HEK293T (cell line): ENCODE results near the gene KRTAP22-1.

Experiments
- CTCF ChIA-PET: fragments of 350-600 bp; formaldehyde crosslinking; extraction: SDS; loops from one replicate; lab custom pipeline; 2021; ENCODE audit warnings: antibody characterized with exemption, inconsistent platforms; lab: Yijun Ruan, JAX
- POLR2A ChIA-PET: fragments of 350-600 bp; formaldehyde crosslinking; extraction: SDS; loops from one replicate; lab custom pipeline; 2020; ENCODE audit warnings: antibody characterized with exemption, inconsistent platforms; lab: Yijun Ruan, JAX
- DNase-seq: peaks from one replicate; pipeline ENCODE4 v3.0.0; 2012; ENCODE audit warnings: mixed read lengths; ENCODE audit errors: extremely low spot score
- ARNT ChIP-seq: fragments of 450-650 bp; IDR thresholded peaks from 2 replicates; pipeline ENCODE4 v1.6.1; 2017; ENCODE audit warnings: mild to moderate bottlenecking
- BHLHE40 ChIP-seq: fragments of 450-650 bp; IDR thresholded peaks from 2 replicates; pipeline ENCODE4 v1.6.1; 2016; ENCODE audit warnings: mild to moderate bottlenecking, moderate library complexity, borderline replicate concordance
- CTBP1 ChIP-seq: fragments of 450-650 bp; IDR thresholded peaks from 2 replicates; pipeline ENCODE4 v1.6.1; 2016; ENCODE audit warnings: borderline replicate concordance
- ELF4 ChIP-seq: fragments of 450-650 bp; IDR thresholded peaks from 2 replicates; pipeline ENCODE4 v1.6.1; 2017; ENCODE audit warnings: antibody characterized with exemption
- FOXA1 ChIP-seq: fragments of 450-650 bp; IDR thresholded peaks from 2 replicates; pipeline ENCODE4 v1.6.1; 2016; ENCODE audit warnings: mild to moderate bottlenecking
- FOXK2 ChIP-seq: fragments of 450-650 bp; IDR thresholded peaks from 2 replicates; pipeline ENCODE4 v1.6.1; 2016; ENCODE audit warnings: mild to moderate bottlenecking
- FOXM1 ChIP-seq: fragments of 450-650 bp; IDR thresholded peaks from 2 replicates; pipeline ENCODE4 v1.6.1; 2017; ENCODE audit warnings: mild to moderate bottlenecking, borderline replicate concordance
- HDGF ChIP-seq: fragments of 450-650 bp; IDR thresholded peaks from 2 replicates; pipeline ENCODE4 v1.6.1; 2017; ENCODE audit warnings: antibody characterized with exemption, borderline replicate concordance
- L3MBTL2 ChIP-seq: fragments of 450-650 bp; conservative IDR thresholded peaks from 2 replicates; pipeline ENCODE4 v1.6.1; 2016; ENCODE audit warnings: mild to moderate bottlenecking
- LEF1 ChIP-seq: fragments of 450-650 bp; IDR thresholded peaks from 2 replicates; pipeline ENCODE4 v1.6.1; 2017; ENCODE audit warnings: mild to moderate bottlenecking, borderline replicate concordance
- NFRKB ChIP-seq: fragments of 450-650 bp; IDR thresholded peaks from 2 replicates; pipeline ENCODE4 v1.6.1; 2016; ENCODE audit warnings: mild to moderate bottlenecking, moderate library complexity
- PKNOX1 ChIP-seq: fragments of 450-650 bp; IDR thresholded peaks from 2 replicates; pipeline ENCODE4 v1.6.1; 2016
- SP1 ChIP-seq: fragments of 450-650 bp; IDR thresholded peaks from 2 replicates; pipeline ENCODE4 v1.6.1; 2017
- SUZ12 ChIP-seq: fragments of 450-650 bp; IDR thresholded peaks from 2 replicates; pipeline ENCODE4 v1.6.1; 2016; ENCODE audit warnings: mild to moderate bottlenecking
- TARDBP ChIP-seq: fragments of 450-650 bp; IDR thresholded peaks from 2 replicates; pipeline ENCODE4 v1.6.1; 2016
- ZNF384 ChIP-seq: fragments of 450-650 bp; IDR thresholded peaks from 2 replicates; pipeline ENCODE4 v1.6.1; 2016

Gene KRTAP22-1

DNA sequence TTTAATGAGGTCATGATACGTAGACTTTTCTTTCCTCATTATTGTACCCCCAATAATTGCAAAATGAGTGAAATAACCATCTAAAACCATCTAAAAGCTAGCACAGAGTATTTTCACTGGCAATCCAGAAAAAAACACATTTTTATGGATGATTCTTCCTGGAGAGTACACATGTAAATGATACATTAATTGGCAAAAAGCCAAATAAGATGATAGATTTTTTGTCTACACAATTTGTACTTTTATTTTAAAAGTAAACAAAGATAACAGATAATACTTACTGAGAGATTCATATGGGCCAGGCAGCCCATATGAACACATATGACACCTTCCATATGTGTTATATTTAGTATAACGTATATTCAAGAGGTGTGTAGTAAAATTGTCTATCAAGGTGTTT lies 37.3 kb upstream of the KRTAP22-1 start:
- ChIA-PET POLR2A (no interaction called here), CTCF (no interaction called here)
- no peak for DNase-seq
- no peak for TF ChIP-seq BHLHE40
- no peak for TF ChIP-seq ARNT
- TF ChIP-seq CTBP1 = no peak
- TF ChIP-seq SUZ12 = no peak
- no peak for TF ChIP-seq LEF1
- no peak for TF ChIP-seq NFRKB
- no peak for TF ChIP-seq ELF4
- TF ChIP-seq SP1 = no peak
- TF ChIP-seq FOXM1 = no peak
- TF ChIP-seq HDGF = no peak
- TF ChIP-seq FOXK2 = no peak
- TF ChIP-seq FOXA1 = no peak
- TF ChIP-seq PKNOX1 = no peak
- no peak for TF ChIP-seq ZNF384
- TF ChIP-seq L3MBTL2 = no peak
- no peak for TF ChIP-seq TARDBP

- TF ChIP-seq HDGF = no peak
- no peak for TF ChIP-seq FOXM1
- TF ChIP-seq SP1 = no peak
- ChIA-PET POLR2A (no interaction called here), CTCF (no interaction called here)
- DNase-seq = no peak
Measured at GRCh38 chr21:30567617-30568016, 33.3 kb upstream of the KRTAP22-1 start.

DNA sequence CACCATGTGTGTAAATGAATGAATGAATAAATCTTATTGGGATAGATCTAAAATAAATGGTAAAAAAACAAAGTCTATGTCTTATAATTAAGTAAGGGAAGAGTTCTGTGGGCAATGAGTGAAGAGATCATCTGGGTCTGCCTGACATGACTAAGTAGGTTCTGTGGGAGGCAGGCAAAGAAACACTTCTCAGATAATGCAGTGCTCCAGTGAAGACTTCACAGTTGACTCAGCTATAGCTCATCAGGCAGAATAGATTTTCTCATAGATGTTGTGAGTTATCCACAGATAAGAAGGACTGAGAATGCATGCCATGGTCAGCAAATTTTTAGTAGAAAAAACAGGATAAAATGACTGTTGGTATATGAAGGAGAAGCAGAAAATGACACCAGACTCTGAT lies 23.1 kb upstream of the KRTAP22-1 start:
- TF ChIP-seq NFRKB (no peak), PKNOX1 (no peak), ZNF384 (no peak), SP1 (no peak), CTBP1 (no peak), ELF4 (no peak), SUZ12 (no peak), LEF1 (no peak)
- POLR2A ChIA-PET = no interaction called here
- CTCF ChIA-PET = no interaction called here
- no peak for DNase-seq

GRCh38 chr21:30579346-30579745 lies 21.5 kb upstream of the KRTAP22-1 start:
- DNase-seq = no peak
- CTCF ChIA-PET = no interaction called here
- POLR2A ChIA-PET = no interaction called here
- no peak for TF ChIP-seq TARDBP
- no peak for TF ChIP-seq L3MBTL2
- no peak for TF ChIP-seq ELF4
- TF ChIP-seq FOXM1 = no peak
- no peak for TF ChIP-seq SUZ12
- TF ChIP-seq ZNF384 = no peak
- TF ChIP-seq ARNT = no peak
- TF ChIP-seq CTBP1 = no peak
- no peak for TF ChIP-seq HDGF
- no peak for TF ChIP-seq BHLHE40
- no peak for TF ChIP-seq FOXA1
- no peak for TF ChIP-seq PKNOX1
- no peak for TF ChIP-seq NFRKB
- no peak for TF ChIP-seq FOXK2
- TF ChIP-seq SP1 = no peak
- TF ChIP-seq LEF1 = no peak

GRCh38 chr21:30580132-30580531 lies 20.8 kb upstream of the KRTAP22-1 start:
- no peak for DNase-seq
- ChIA-PET CTCF (no interaction called here), POLR2A (no interaction called here)
- TF ChIP-seq L3MBTL2 (no peak), SP1 (no peak), HDGF (no peak), CTBP1 (no peak), FOXM1 (no peak), SUZ12 (no peak), FOXK2 (no peak), BHLHE40 (no peak), NFRKB (no peak), ARNT (no peak), ZNF384 (no peak), TARDBP (no peak), PKNOX1 (no peak), ELF4 (no peak), LEF1 (no peak), FOXA1 (no peak)

GRCh38 chr21:30582870-30583269 lies 18.0 kb upstream of the KRTAP22-1 start:
- no peak for DNase-seq
- TF ChIP-seq L3MBTL2 = no peak
- TF ChIP-seq TARDBP = no peak
- TF ChIP-seq LEF1 = no peak
- no peak for TF ChIP-seq CTBP1
- TF ChIP-seq ZNF384 = no peak
- no peak for TF ChIP-seq NFRKB
- TF ChIP-seq ELF4 = no peak
- CTCF ChIA-PET = no interaction called here
- POLR2A ChIA-PET = no interaction called here
